A549 (cell line): ENCODE measurements around the gene CLDN34. TPM values are rescaled to one million over a fixed set of nuclear protein-coding genes. Genes with fewer than 3 reads are reported as not detected.

Source experiments
- ATAC-seq, 2 experiments: fragments of 200-7000 bp in 1 of 2; fragments of >200 bp in 1 of 2; cut with Nextera tagmentation in 1 of 2; cut with Tn5 transposase in 1 of 2; 3 replicates each; pipeline versions ENCODE4 v1.8.0 to v1.9.1; 2018 to 2020; ENCODE audit warnings: mild to moderate bottlenecking in 1 of 2, moderate library complexity in 1 of 2
- CTCF ChIA-PET: fragments of 300-600 bp; sonication (Branson Sonifier 250); formaldehyde crosslinking; extraction: SDS; loops from one replicate; lab custom pipeline; 2021; ENCODE audit warnings: antibody characterized with exemption, inconsistent platforms; lab: Yijun Ruan, JAX
- POLR2A ChIA-PET: fragments of 350-600 bp; formaldehyde crosslinking; extraction: SDS; loops from one replicate; lab custom pipeline; 2021; ENCODE audit warnings: antibody characterized with exemption, inconsistent platforms; lab: Yijun Ruan, JAX
- DNase-seq, 2 experiments: peaks; one replicate each; pipeline versions ENCODE4 v3.0.0 to v3.0.0-alpha.2; 2011 to 2016; ENCODE audit warnings: low read depth in 1 of 2, low spot score in 1 of 2
- FAIRE-seq: peaks from 2 replicates; lab custom pipeline; 2011; peaks lifted over from hg19 to GRCh38; lab: Jason Lieb, UNC
- H3K27ac ChIP-seq, 2 experiments: fragments of >200 bp; sonication (Bioruptor Twin); formaldehyde crosslinking; 3 replicates each; pipeline ENCODE4 v1.5.1; 2016 to 2017
- H3K4me1 ChIP-seq: fragments of >200 bp; sonication (Bioruptor Twin); formaldehyde crosslinking; 3 replicates; pipeline ENCODE4 v1.6.1; 2016
- H3K4me2 ChIP-seq: fragments of >200 bp; sonication (Bioruptor Twin); formaldehyde crosslinking; 3 replicates; pipeline ENCODE4 v1.6.1; 2016
- H3K4me3 ChIP-seq: fragments of >200 bp; sonication (Bioruptor Twin); formaldehyde crosslinking; 3 replicates; pipeline ENCODE4 v1.5.1; 2016
- H3K9me3 ChIP-seq: fragments of >200 bp; sonication (Bioruptor Twin); formaldehyde crosslinking; 3 replicates; pipeline ENCODE4 v1.6.1; 2016
- BCL3 ChIP-seq: fragments of >200 bp; sonication (Bioruptor Twin); formaldehyde crosslinking; IDR thresholded peaks from 3 replicates; pipeline ENCODE4 v1.6.1; 2016
- BHLHE40 ChIP-seq: IDR thresholded peaks from 2 replicates; pipeline ENCODE4 v1.6.1; 2012; ENCODE audit warnings: low read depth, low read length, inconsistent platforms
- CBX8 ChIP-seq: fragments of 200-600 bp; sonication (generic); IDR thresholded peaks from 2 replicates; pipeline ENCODE4 v1.6.1; 2016
- CHD2 ChIP-seq: fragments of 150-350 bp; IDR thresholded peaks from 2 replicates; pipeline ENCODE4 v1.6.1; 2014; ENCODE audit warnings: low read length; ENCODE audit not compliant: partially characterized antibody
- CTCF ChIP-seq: fragments of >200 bp; sonication (Bioruptor Twin); formaldehyde crosslinking; IDR thresholded peaks from 3 replicates; pipeline ENCODE4 v1.5.1; 2016
- ESRRA ChIP-seq: fragments of 150-350 bp; IDR thresholded peaks from 2 replicates; pipeline ENCODE4 v1.6.1; 2014; ENCODE audit warnings: mild to moderate bottlenecking, low read length, borderline replicate concordance
- FOSB ChIP-seq: fragments of 250-450 bp; sonication (Bioruptor Pico); IDR thresholded peaks from 2 replicates; pipeline ENCODE4 v1.5.0; 2020; ENCODE audit warnings: mild to moderate bottlenecking, moderate library complexity
- HDAC2 ChIP-seq: fragments of 200-600 bp; sonication (generic); IDR thresholded peaks from 2 replicates; pipeline ENCODE4 v1.6.1; 2016
- HEYL ChIP-seq: fragments of 250-450 bp; sonication (Bioruptor Pico); IDR thresholded peaks from 2 replicates; pipeline ENCODE4 v1.8.0; 2021; ENCODE audit warnings: mild to moderate bottlenecking, moderate library complexity
- KDM1A ChIP-seq: fragments of 200-600 bp; sonication (generic); IDR thresholded peaks from 2 replicates; pipeline ENCODE4 v1.6.1; 2016; ENCODE audit warnings: low read depth, mild to moderate bottlenecking
- KDM5A ChIP-seq: fragments of 200-600 bp; sonication (generic); IDR thresholded peaks from 2 replicates; pipeline ENCODE4 v1.6.1; 2016; ENCODE audit warnings: antibody characterized with exemption, mild to moderate bottlenecking
- MAFK ChIP-seq: fragments of 450-650 bp; IDR thresholded peaks from 2 replicates; pipeline ENCODE4 v1.6.1; 2014; ENCODE audit not compliant: partially characterized antibody
- NFE2L2 ChIP-seq: fragments of 150-350 bp; conservative IDR thresholded peaks from 2 replicates; pipeline ENCODE4 v1.6.1; 2014; ENCODE audit warnings: low read length
- RAD21 ChIP-seq, 2 experiments: fragments of >200 bp in 1 of 2; sonication (Bioruptor Twin) in 1 of 2; formaldehyde crosslinking in 1 of 2; IDR thresholded peaks in 1 of 2; conservative IDR thresholded peaks in 1 of 2; 2 replicates in 1 of 2; 3 replicates in 1 of 2; pipeline ENCODE4 v1.6.1; 2012 to 2018; ENCODE audit warnings: inconsistent platforms in 1 of 2
- RARB ChIP-seq: fragments of 250-450 bp; sonication (Bioruptor Pico); IDR thresholded peaks from 2 replicates; pipeline ENCODE4 v1.8.0; 2021; ENCODE audit warnings: mild to moderate bottlenecking, moderate library complexity
- SREBF2 ChIP-seq: fragments of 450-650 bp; IDR thresholded peaks from 2 replicates; pipeline ENCODE4 v1.6.1; 2014; ENCODE audit warnings: mild to moderate bottlenecking, moderate library complexity
- ZC3H11A ChIP-seq: fragments of 450-650 bp; IDR thresholded peaks from 2 replicates; pipeline ENCODE4 v1.6.1; 2014; ENCODE audit warnings: antibody characterized with exemption, mild to moderate bottlenecking
- WGBS: methylation state at CpG from one replicate; pipeline ENCODE4 v1.1.6; 2017; ENCODE audit errors: missing lambda C conversion rate; 5-methylcytosine and 5-hydroxymethylcytosine counted together
- polyA plus RNA-seq, 4 experiments: library from polyadenylated mRNA; depleted of rRNA in 3 of 4; stranded (reverse); fragments of >200 nt; fragmentation: RNase III in 1 of 4; extraction: RNeasy Plus Mini Kit Qiagen cat#74134 plus additional on column Dnase treatment in 1 of 4; gene quantifications; 2 replicates in 3 of 4; 3 replicates in 1 of 4; pipeline ENCODE4 v1.2.3, GENCODE V29; 2011 to 2017
- TF ChIP-seq, protein P1 (sequence below): IDR thresholded peaks from 2 replicates; pipeline ENCODE4 v1.6.1; 2012; ENCODE audit warnings: low read depth, borderline replicate concordance
- TF ChIP-seq, protein P2 (sequence below): fragments of 150-350 bp; IDR thresholded peaks from 2 replicates; pipeline ENCODE4 v1.6.1; 2014; ENCODE audit warnings: low read depth, mild to moderate bottlenecking, low read length

The CLDN34 gene
- polyA plus RNA-seq, 2 of the 4 experiments (the other 2 are of a cell fraction) = not detected

DNA sequence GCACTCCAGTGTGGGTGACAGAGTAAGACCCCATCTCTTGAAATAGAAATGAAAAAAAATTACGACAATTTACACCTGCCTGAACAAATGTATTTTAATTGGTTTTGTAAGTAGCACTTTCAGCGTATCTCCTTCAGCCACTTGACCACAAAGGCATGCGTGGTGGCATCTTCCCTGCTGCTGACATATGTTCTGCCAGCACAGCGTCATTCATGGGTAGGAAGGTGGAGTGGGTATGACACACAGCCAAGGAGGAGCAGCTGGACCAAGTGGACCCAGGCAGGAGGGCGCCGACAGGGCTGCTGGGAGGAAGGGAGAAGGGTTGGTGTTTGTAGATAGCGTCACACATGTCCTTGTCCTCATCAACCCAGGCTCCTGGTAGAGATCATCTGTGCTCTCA is 28.6 kb upstream of the CLDN34 start:
- Histone ChIP-seq H3K4me1 (no peaks in the 10 kb centered on the region), H3K4me2 (no peak overlapping the region), H3K4me3 (no peak overlapping the region), H3K27ac (no peak overlapping the region), H3K9me3 (no peaks in the 10 kb centered on the region)
- ATAC-seq = no peak
- CTCF ChIA-PET = no interaction called here
- POLR2A ChIA-PET = no interaction called here
- no peak for FAIRE-seq
- 42% methylated on average over 7 of the region's 7 CpGs for WGBS
- DNase-seq = no peak
- TF ChIP-seq BHLHE40 = no peak
- TF ChIP-seq RARB (CRISPR knock-in tag) = no peak
- no peak for TF ChIP-seq SREBF2
- TF ChIP-seq CBX8 = no peak
- TF ChIP-seq HEYL (CRISPR knock-in tag) = no peak
- TF ChIP-seq HDAC2 = no peak
- TF ChIP-seq, protein P1, sequence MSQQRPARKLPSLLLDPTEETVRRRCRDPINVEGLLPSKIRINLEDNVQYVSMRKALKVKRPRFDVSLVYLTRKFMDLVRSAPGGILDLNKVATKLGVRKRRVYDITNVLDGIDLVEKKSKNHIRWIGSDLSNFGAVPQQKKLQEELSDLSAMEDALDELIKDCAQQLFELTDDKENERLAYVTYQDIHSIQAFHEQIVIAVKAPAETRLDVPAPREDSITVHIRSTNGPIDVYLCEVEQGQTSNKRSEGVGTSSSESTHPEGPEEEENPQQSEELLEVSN = no peak
- TF ChIP-seq CHD2 = no peak
- no peak for TF ChIP-seq ZC3H11A
- TF ChIP-seq RAD21 (conservative IDR thresholded peaks at IDR 0.05 in 1 of 2, IDR thresholded peaks at IDR 0.05 in 1 of 2) = no peak
- TF ChIP-seq ESRRA = no peak
- no peak for TF ChIP-seq FOSB (CRISPR knock-in tag)
- no peak for TF ChIP-seq KDM5A
- TF ChIP-seq, all 56 proteins: peak for 0

DNA sequence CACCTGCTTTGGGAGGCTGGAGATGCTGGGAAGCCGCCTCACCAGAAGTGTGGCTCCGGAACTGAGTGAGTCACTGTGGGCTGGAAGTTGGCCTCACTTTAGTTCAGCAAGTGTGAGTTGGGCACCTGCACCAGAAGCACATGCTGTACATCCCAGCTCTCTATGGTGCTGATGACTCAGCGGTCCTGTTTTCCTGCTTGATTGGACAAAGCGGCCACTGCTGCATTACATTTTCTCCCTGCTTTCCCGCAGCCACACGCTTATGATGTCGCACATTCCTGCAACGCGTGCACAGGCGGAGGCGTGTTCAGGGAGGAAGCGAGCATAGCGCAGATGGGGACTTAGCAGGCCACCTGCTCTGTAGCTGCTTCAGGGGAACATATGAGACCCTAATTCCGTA is 26.7 kb upstream of the CLDN34 start:
- CTCF ChIA-PET = no interaction called here
- FAIRE-seq = no peak

GRCh38 chrX:9942086-9942485 is 25.1 kb upstream of the CLDN34 start:
- TF ChIP-seq KDM1A (no peak), RAD21 (conservative IDR thresholded peaks at IDR 0.05 in 1 of 2, IDR thresholded peaks at IDR 0.05 in 1 of 2) (no peak), BCL3 (no peak)
- 73% methylated on average over 6 of the region's 6 CpGs for WGBS
- DNase-seq (no peak), FAIRE-seq (no peak), ATAC-seq (no peak)
- CTCF ChIA-PET = no interaction called here
- no peak overlapping the region for H3K4me3 ChIP-seq
- no peak overlapping the region for H3K4me2 ChIP-seq
- no peaks in the 10 kb centered on the region for H3K9me3 ChIP-seq
- H3K4me1 ChIP-seq = no peaks in the 10 kb centered on the region
- POLR2A ChIA-PET = no interaction called here
- H3K27ac ChIP-seq = no peak overlapping the region

More for the DNA sequence above, 26.7 kb upstream of the CLDN34 start:
- WGBS = 86% methylated on average over 14 of the region's 14 CpGs
- Histone ChIP-seq H3K27ac (no peak overlapping the region), H3K4me2 (no peak overlapping the region), H3K4me1 (no peaks in the 10 kb centered on the region), H3K4me3 (no peak overlapping the region), H3K9me3 (no peaks in the 10 kb centered on the region)
- DNase-seq = peak in 1 of 2 experiments; percentile 6
- POLR2A ChIA-PET = no interaction called here
- ATAC-seq = no peak
- TF ChIP-seq NFE2L2 = no peak
- peak; percentile 30 for TF ChIP-seq MAFK
- no peak for TF ChIP-seq CTCF
- TF ChIP-seq, protein P2, sequence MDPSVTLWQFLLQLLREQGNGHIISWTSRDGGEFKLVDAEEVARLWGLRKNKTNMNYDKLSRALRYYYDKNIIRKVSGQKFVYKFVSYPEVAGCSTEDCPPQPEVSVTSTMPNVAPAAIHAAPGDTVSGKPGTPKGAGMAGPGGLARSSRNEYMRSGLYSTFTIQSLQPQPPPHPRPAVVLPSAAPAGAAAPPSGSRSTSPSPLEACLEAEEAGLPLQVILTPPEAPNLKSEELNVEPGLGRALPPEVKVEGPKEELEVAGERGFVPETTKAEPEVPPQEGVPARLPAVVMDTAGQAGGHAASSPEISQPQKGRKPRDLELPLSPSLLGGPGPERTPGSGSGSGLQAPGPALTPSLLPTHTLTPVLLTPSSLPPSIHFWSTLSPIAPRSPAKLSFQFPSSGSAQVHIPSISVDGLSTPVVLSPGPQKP = no peak
